Spleen (tissue), 11 donors: Measurements from ENCODE around the gene ATOH8. TPM values are rescaled to one million over a fixed set of nuclear protein-coding genes. Genes with fewer than 3 reads are reported as not detected.

Source experiments
- DNase-seq: peaks from one replicate; pipeline ENCODE4 v3.0.0-alpha.2; 2020
- H3K27ac ChIP-seq, 8 donors: fragments of 200-600 bp; sonication (generic) in 7 of 8; 1 replicate in 4 of 8; 2 replicates in 4 of 8; pipeline versions ENCODE4 v1.5.0 to v1.8.0; 2016 to 2021; ENCODE audit warnings: inconsistent platforms in 4 of 8, mild to moderate bottlenecking in 4 of 8, moderate library complexity in 1 of 8
- H3K27me3 ChIP-seq, 7 donors: fragments of 200-600 bp; sonication (generic) in 6 of 7; replicated peaks in 1 of 7; 1 replicate in 4 of 7; 2 replicates in 3 of 7; pipeline versions ENCODE4 v1.5.0 to v1.8.0; 2016 to 2021; ENCODE audit warnings: inconsistent platforms in 3 of 7, mild to moderate bottlenecking in 1 of 7
- H3K36me3 ChIP-seq, 6 donors: fragments of 200-600 bp; sonication (generic) in 5 of 6; 1 replicate in 4 of 6; 2 replicates in 2 of 6; pipeline versions ENCODE4 v1.5.0 to v1.8.0; 2016 to 2021; ENCODE audit warnings: inconsistent platforms in 2 of 6
- H3K4me1 ChIP-seq, 6 donors: fragments of 200-600 bp; sonication (generic) in 5 of 6; 1 replicate in 3 of 6; 2 replicates in 3 of 6; pipeline versions ENCODE4 v1.5.0 to v1.8.0; 2016 to 2021; ENCODE audit warnings: inconsistent platforms in 3 of 6
- H3K4me3 ChIP-seq, 8 donors: fragments of 200-600 bp; sonication (generic) in 7 of 8; 1 replicate in 4 of 8; 2 replicates in 4 of 8; pipeline versions ENCODE4 v1.5.0 to v1.8.0; 2016 to 2021; ENCODE audit warnings: inconsistent platforms in 4 of 8, mild to moderate bottlenecking in 4 of 8, moderate library complexity in 2 of 8
- H3K9me3 ChIP-seq, 8 donors: fragments of 200-600 bp; sonication (generic) in 7 of 8; 1 replicate in 4 of 8; 2 replicates in 4 of 8; pipeline versions ENCODE4 v1.5.0 to v1.8.0; 2016 to 2021; ENCODE audit warnings: inconsistent platforms in 4 of 8
- CTCF ChIP-seq, 11 experiments: fragments of 200-600 bp in 7 of 11; fragments of 450-650 bp in 4 of 11; sonication (generic) in 4 of 11; IDR thresholded peaks in 8 of 11; conservative IDR thresholded peaks in 3 of 11; 1 replicate in 7 of 11; 2 replicates in 4 of 11; pipeline versions ENCODE4 v1.4.0 to v1.8.0; 2016 to 2021; ENCODE audit warnings: antibody characterized with exemption in 11 of 11, inconsistent platforms in 4 of 11, mild to moderate bottlenecking in 1 of 11
- POLR2A ChIP-seq, 3 donors: fragments of 450-650 bp; IDR thresholded peaks; one replicate each; pipeline ENCODE4 v1.5.1; 2017; ENCODE audit warnings: antibody characterized with exemption in 3 of 3, mild to moderate bottlenecking in 1 of 3
- POLR2AphosphoS5 ChIP-seq, 3 donors: sonication (generic); formaldehyde crosslinking; IDR thresholded peaks; one replicate each; pipeline ENCODE4 v1.5.1; 2017; ENCODE audit warnings: antibody characterized with exemption in 3 of 3
- WGBS, 5 donors: extraction: QIAGEN DNeasy Blood & Tissue Kit in 3 of 5; methylation state at CpG; one replicate each; pipeline versions ENCODE4 v1.1.5 to v1.1.7; 2013 to 2018; 5-methylcytosine and 5-hydroxymethylcytosine counted together
- intact Hi-C: fragments of 100-400 bp; cut with DNase I; formaldehyde crosslinking; loops from one replicate; pipeline ENCODE4 v1.15.0; 2023; ENCODE audit warnings: low total_unique reads
- polyA plus RNA-seq, 3 donors: library from polyadenylated mRNA; stranded (reverse); fragments of 200-250 nt; gene quantifications; one replicate each; pipeline ENCODE4 v1.2.1, GENCODE V29; 2013
- total RNA-seq, 7 donors: library from RNA; depleted of rRNA in 3 of 7; stranded (reverse); fragments of >200 nt in 3 of 7; fragmentation: NEBNext Ultra II Directional in 4 of 7; extraction: Animal tissue kit (Norgen Biotek cat#: 25700) in 4 of 7; gene quantifications; one replicate each; pipeline versions ENCODE4 v1.1.0 to v1.2.1, GENCODE V29; 2016 to 2021
- donor health status: healthy with polysubstance abuse.
- donor health status: DM: no; HTN: no; CAD: no; lungs with moderate emphysema.
- donor health status: DM: no; HTN: no; CAD: no.
- donor health status: Bipolar disorder and iron deficiency.
- donor health status: healthy.
- donor health status: DM: no; HTN: no; CAD: no.
- donor health status: DM: yes; HTN: yes; CAD: no.

Gene ATOH8
- total and polyA plus RNA-seq, 10 donors = 6.4 to 53.0 (median 17.4) TPM

- 52 to 71% (median 59%) methylated on average over 4 of the region's 4 CpGs for WGBS, 5 donors
- no peak overlapping the region for H3K4me3 ChIP-seq
- intact Hi-C loops = no loop called here
- no peaks in the 10 kb centered on the region for H3K9me3 ChIP-seq
- no peak for DNase-seq
- TF ChIP-seq POLR2A (IDR thresholded peaks at IDR 0.05) (no peak), CTCF (IDR thresholded peaks at IDR 0.05 in 8 of 11, conservative IDR thresholded peaks at IDR 0.05 in 3 of 11) (no peak), POLR2AphosphoS5 (IDR thresholded peaks at IDR 0.05) (no peak)
- peaks cover 0 to 68% (median 0%) of the 10 kb centered on the region in 7 donors for H3K27me3 ChIP-seq
- no peaks in the 10 kb centered on the region for H3K36me3 ChIP-seq
- H3K27ac ChIP-seq = peak overlapping the region in 7 of 8 donors; percentile 11 to 85 (median 71)
- peaks cover 20 to 95% (median 66%) of the 10 kb centered on the region in 6 donors for H3K4me1 ChIP-seq
Measured at GRCh38 chr2:85771486-85771885, 17.7 kb downstream of the ATOH8 start.

- H3K9me3 ChIP-seq = no peaks in the 10 kb centered on the region
- TF ChIP-seq POLR2A (IDR thresholded peaks at IDR 0.05) = no peak
- peak in 5 of 11 experiments; percentile 21 to 31 (median 26) for TF ChIP-seq CTCF (IDR thresholded peaks at IDR 0.05 in 8 of 11, conservative IDR thresholded peaks at IDR 0.05 in 3 of 11)
- TF ChIP-seq POLR2AphosphoS5 (IDR thresholded peaks at IDR 0.05) = peak; percentile 93 to 97 (median 95)
- H3K27me3 ChIP-seq = peaks cover 0 to 61% (median 0%) of the 10 kb centered on the region in 7 donors
- intact Hi-C loops = no loop called here
- peak; percentile 91 for DNase-seq
- peak overlapping the region in 7 of 8 donors; percentile 11 to 85 (median 75) for H3K27ac ChIP-seq
- peaks cover 20 to 95% (median 66%) of the 10 kb centered on the region in 6 donors for H3K4me1 ChIP-seq
- H3K4me3 ChIP-seq = peak overlapping the region in 2 of 8 donors; percentile 9 to 17
- H3K36me3 ChIP-seq = no peaks in the 10 kb centered on the region
- WGBS, 5 donors = 14 to 26% (median 19%) methylated on average over 12 to 37 of the region's 37 CpGs
Measured at GRCh38 chr2:85772019-85772745, 18.4 kb downstream of the ATOH8 start.

GRCh38 chr2:85772841-85773491 is 19.2 kb downstream of the ATOH8 start:
- peaks cover 23 to 97% (median 72%) of the 10 kb centered on the region in 6 donors for H3K4me1 ChIP-seq
- H3K27me3 ChIP-seq = peaks cover 0 to 57% (median 0%) of the 10 kb centered on the region in 7 donors
- H3K4me3 ChIP-seq = peak overlapping the region in 1 of 8 donors; percentile 13
- whole genome bisulfite sequencing, 5 donors = 57 to 70% (median 67%) methylated on average over 10 to 16 of the region's 16 CpGs
- H3K9me3 ChIP-seq = no peaks in the 10 kb centered on the region
- H3K27ac ChIP-seq = peak overlapping the region in 7 of 8 donors; percentile 11 to 85 (median 75)
- no peak for TF ChIP-seq CTCF (IDR thresholded peaks at IDR 0.05 in 8 of 11, conservative IDR thresholded peaks at IDR 0.05 in 3 of 11)
- TF ChIP-seq POLR2AphosphoS5 (IDR thresholded peaks at IDR 0.05) = peak in 1 of 3 donors; percentile 28
- no peaks in the 10 kb centered on the region for H3K36me3 ChIP-seq
- intact Hi-C loops = no loop called here
- no peak for DNase-seq

- H3K4me3 ChIP-seq = no peak overlapping the region
- WGBS, 5 donors = 68 to 85% (median 75%) methylated on average over 6 of the region's 6 CpGs
- DNase-seq = no peak
- TF ChIP-seq POLR2AphosphoS5 (IDR thresholded peaks at IDR 0.05) = no peak
- TF ChIP-seq POLR2A (IDR thresholded peaks at IDR 0.05) = no peak
- no peak for TF ChIP-seq CTCF (IDR thresholded peaks at IDR 0.05 in 8 of 11, conservative IDR thresholded peaks at IDR 0.05 in 3 of 11)
- H3K27ac ChIP-seq = peak overlapping the region in 5 of 8 donors; percentile 71 to 85 (median 75)
- intact Hi-C loops = no loop called here
- H3K36me3 ChIP-seq = no peaks in the 10 kb centered on the region
- no peaks in the 10 kb centered on the region for H3K9me3 ChIP-seq
- H3K4me1 ChIP-seq = peaks cover 23 to 97% (median 72%) of the 10 kb centered on the region in 6 donors
- peaks cover 0 to 51% (median 0%) of the 10 kb centered on the region in 7 donors for H3K27me3 ChIP-seq
Measured at GRCh38 chr2:85773692-85774091, 19.9 kb downstream of the ATOH8 start.
